ENCODE results near the gene TPSD1.

GRCh38 chr16:1216296-1216619 is 39.6 kb upstream of the TPSD1 start:
- TF ChIP-seq POLR2AphosphoS5 (IDR thresholded peaks at IDR 0.05; ENCODE audit: borderline replicate concordance, low read depth, low read length) (no peak), EZH2 (IDR thresholded peaks at IDR 0.05) (no peak)

Data from SK-N-MC (cell line).